Measurements from ENCODE around the gene TSPEAR. TPM values are rescaled to one million over a fixed set of nuclear protein-coding genes. Genes with fewer than 3 reads are reported as not detected.

Gene TSPEAR
- polyA plus RNA-seq, 1 of the 3 experiments (the other 2 are of a cell fraction) = 0.08 TPM

GRCh38 chr21:44516342-44516741 lies 195.0 kb downstream of the TSPEAR start:
- peaks cover 11% of the 10 kb centered on the region; the same call in 1 of the 2 replicates for H3K79me2 ChIP-seq (ENCODE audit: insufficient read depth)
- no peak overlapping the region for H2AFZ ChIP-seq (ENCODE audit: low read depth)
- 100% methylated on average over 3 of the region's 13 CpGs for WGBS (ENCODE audit: low lambda C conversion rate)
- POLR2A ChIA-PET = no interaction called here
- H3K9me2 ChIP-seq = no peaks in the 10 kb centered on the region
- TF ChIP-seq TCF12 (IDR thresholded peaks at IDR 0.05) = no peak
- TF ChIP-seq GABPA (IDR thresholded peaks at IDR 0.05; ENCODE audit: low read depth) = no peak
- TF ChIP-seq IRF3 (IDR thresholded peaks at IDR 0.05; ENCODE audit: low read depth, low read length) = no peak
- no peak for TF ChIP-seq ELF1 (IDR thresholded peaks at IDR 0.05)
- no peak for TF ChIP-seq FOSL2 (IDR thresholded peaks at IDR 0.05; ENCODE audit: borderline replicate concordance, low read depth)
- no peak for TF ChIP-seq RXRA (IDR thresholded peaks at IDR 0.05; ENCODE audit: borderline replicate concordance, low read depth)
- TF ChIP-seq USF1 (IDR thresholded peaks at IDR 0.05; ENCODE audit: borderline replicate concordance, low read depth) = no peak
- no peak for TF ChIP-seq YY1 (IDR thresholded peaks at IDR 0.05; ENCODE audit: low read depth)
- TF ChIP-seq EP300 (IDR thresholded peaks at IDR 0.05; ENCODE audit: borderline replicate concordance in 1 of 2, low read depth in 1 of 2, low read length in 1 of 2) = no peak
- peak overlapping the region; percentile 74 for H3K4me2 ChIP-seq
- H3F3A ChIP-seq (replicated peaks; ENCODE audit: insufficient read depth) = no peaks in the 10 kb centered on the region
- H4K20me1 ChIP-seq (ENCODE audit: insufficient read depth) = no peaks in the 10 kb centered on the region
- H3K9ac ChIP-seq = no peak overlapping the region
- no peak for DNase-seq
- no peaks in the 10 kb centered on the region for H3K36me3 ChIP-seq (replicated peaks in 1 of 2; ENCODE audit: control insufficient read depth in 1 of 2, insufficient read depth in 2 of 2, low read length in 1 of 2)
- H3K27me3 ChIP-seq (ENCODE audit: insufficient read depth) = no peaks in the 10 kb centered on the region
- CTCF ChIA-PET = interaction anchor here (1.1 kb wide), 1 partner anchor 277 kb away, joined by 5 read pairs; no protein-coding TSS in a partner anchor
- H3K27ac ChIP-seq (ENCODE audit: low read depth in 2 of 2, low read length in 1 of 2) = no peak overlapping the region
- H3K4me1 ChIP-seq (ENCODE audit: control insufficient read depth in 1 of 2, insufficient read depth in 2 of 2, low read depth in 1 of 2, low read length in 1 of 2) = peaks cover 0 to 18% of the 10 kb centered on the region in 2 experiments; a peak in 1 of 4 replicates
- no peaks in the 10 kb centered on the region for H3K9me3 ChIP-seq
- H3K4me3 ChIP-seq (ENCODE audit: low read depth in 2 of 2, low read length in 1 of 2) = peak overlapping the region; percentile 60 to 86

GRCh38 chr21:44515359-44516165 lies 195.8 kb downstream of the TSPEAR start:
- Histone ChIP-seq H2AFZ (ENCODE audit: low read depth) (no peak overlapping the region), H4K20me1 (ENCODE audit: insufficient read depth) (no peaks in the 10 kb centered on the region), H3K4me2 (no peak overlapping the region), H3F3A (replicated peaks; ENCODE audit: insufficient read depth) (no peaks in the 10 kb centered on the region), H3K4me3 (ENCODE audit: low read depth in 2 of 2, low read length in 1 of 2) (no peak overlapping the region), H3K27me3 (ENCODE audit: insufficient read depth) (no peaks in the 10 kb centered on the region), H3K9ac (no peak overlapping the region), H3K79me2 (ENCODE audit: insufficient read depth) (peaks cover 11% of the 10 kb centered on the region; the same call in 1 of the 2 replicates), H3K36me3 (replicated peaks in 1 of 2; ENCODE audit: control insufficient read depth in 1 of 2, insufficient read depth in 2 of 2, low read length in 1 of 2) (no peaks in the 10 kb centered on the region), H3K27ac (ENCODE audit: low read depth in 2 of 2, low read length in 1 of 2) (no peak overlapping the region), H3K4me1 (ENCODE audit: control insufficient read depth in 1 of 2, insufficient read depth in 2 of 2, low read depth in 1 of 2, low read length in 1 of 2) (peaks cover 0 to 18% of the 10 kb centered on the region in 2 experiments; a peak in 1 of 4 replicates), H3K9me2 (no peaks in the 10 kb centered on the region), H3K9me3 (no peaks in the 10 kb centered on the region)
- ChIA-PET POLR2A (no interaction called here), CTCF (interaction anchor here (0.6 to 1.1 kb wide), 2 partner anchors 278 to 438 kb away, joined by 3 to 5 read pairs; no protein-coding TSS in a partner anchor)
- WGBS (ENCODE audit: low lambda C conversion rate) = 88% methylated on average over 26 of the region's 32 CpGs
- DNase-seq = no peak
- TF ChIP-seq SIN3A (IDR thresholded peaks at IDR 0.05; ENCODE audit: borderline replicate concordance, low read depth, low read length) (no peak), EP300 (IDR thresholded peaks at IDR 0.05; ENCODE audit: borderline replicate concordance in 1 of 2, low read depth in 1 of 2, low read length in 1 of 2) (no peak), TAF1 (IDR thresholded peaks at IDR 0.05; ENCODE audit: borderline replicate concordance, low read depth, low read length) (no peak), ELF1 (IDR thresholded peaks at IDR 0.05) (no peak), TCF12 (IDR thresholded peaks at IDR 0.05) (no peak), FOXJ3 (CRISPR knock-in tag; IDR thresholded peaks at IDR 0.05) (no peak), NFIC (IDR thresholded peaks at IDR 0.05; ENCODE audit: borderline replicate concordance) (no peak), MAX (IDR thresholded peaks at IDR 0.05; ENCODE audit: low read depth) (no peak), IRF3 (IDR thresholded peaks at IDR 0.05; ENCODE audit: low read depth, low read length) (no peak), POLR2AphosphoS5 (IDR thresholded peaks at IDR 0.05; ENCODE audit: low read depth, low read length) (no peak), JUND (IDR thresholded peaks at IDR 0.05) (no peak), PBX3 (IDR thresholded peaks at IDR 0.05) (no peak), FOSL2 (IDR thresholded peaks at IDR 0.05; ENCODE audit: borderline replicate concordance, low read depth) (no peak), GABPA (IDR thresholded peaks at IDR 0.05; ENCODE audit: low read depth) (no peak), SMC3 (IDR thresholded peaks at IDR 0.05; ENCODE audit: low read depth, low read length) (no peak), TEAD4 (IDR thresholded peaks at IDR 0.05; ENCODE audit: borderline replicate concordance, insufficient read depth) (no peak)

All from SK-N-SH (cell line).